Measurements from ENCODE around the gene TIMM10.
A peak's percentile ranks its signal among the peaks of the same experiment; 100 is the strongest.

Gene TIMM10, protein sequence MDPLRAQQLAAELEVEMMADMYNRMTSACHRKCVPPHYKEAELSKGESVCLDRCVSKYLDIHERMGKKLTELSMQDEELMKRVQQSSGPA

DNA sequence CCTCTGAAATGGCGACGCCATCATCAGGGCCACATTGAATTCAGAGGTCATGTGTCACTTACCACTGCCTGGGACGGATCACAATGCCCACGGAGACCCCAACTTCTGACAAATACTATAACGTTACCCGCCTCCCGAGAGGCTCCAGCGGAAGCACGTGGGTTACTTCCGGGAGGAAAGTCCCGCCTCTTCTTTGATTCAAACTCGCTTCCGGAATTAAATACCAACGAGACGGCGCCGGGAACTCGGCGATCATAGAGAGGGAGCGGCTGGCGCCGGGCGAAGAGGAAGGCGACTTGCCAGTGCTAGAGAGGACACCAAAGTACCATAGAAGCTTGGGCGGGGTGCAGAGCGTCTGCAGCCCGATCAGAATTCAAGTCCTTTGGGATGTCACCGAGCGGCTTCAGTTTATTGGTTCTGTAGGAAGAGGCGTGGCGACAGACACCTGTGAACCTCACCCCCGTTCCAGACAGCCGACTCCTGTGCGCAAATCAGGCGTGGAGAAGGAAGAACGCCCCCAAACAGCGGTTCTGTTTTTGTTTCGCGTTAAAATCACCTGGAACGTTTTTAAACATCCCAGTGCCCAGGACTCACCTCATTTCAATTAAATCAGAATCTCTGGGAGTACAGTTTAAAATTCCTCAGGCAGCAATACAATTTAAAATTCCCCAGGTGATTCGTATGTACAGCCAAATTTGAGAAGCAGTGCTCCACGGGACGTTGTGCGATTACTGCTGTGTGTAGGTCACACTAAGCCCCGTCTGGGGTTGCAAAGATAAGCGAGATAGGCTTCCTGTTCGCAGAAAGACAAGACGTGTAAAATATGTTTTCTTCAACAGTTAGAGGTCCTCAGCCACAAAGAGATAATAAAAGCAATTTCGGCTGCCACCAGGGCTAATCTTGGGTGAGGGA, at the start of gene TIMM10:
TIMM10 (minus strand) TSS at position 159 of the 912 bp plus-strand sequence. CDS start 565 bp downstream, outside the sequence.
- TF ChIP-seq CTCF (IDR thresholded peaks at IDR 0.05) (no peak), ZFX (IDR thresholded peaks at IDR 0.05; ENCODE audit: borderline replicate concordance) (no peak)
- peak within 1 kb of the TSS; percentile 76 for H3K27ac ChIP-seq

DNA sequence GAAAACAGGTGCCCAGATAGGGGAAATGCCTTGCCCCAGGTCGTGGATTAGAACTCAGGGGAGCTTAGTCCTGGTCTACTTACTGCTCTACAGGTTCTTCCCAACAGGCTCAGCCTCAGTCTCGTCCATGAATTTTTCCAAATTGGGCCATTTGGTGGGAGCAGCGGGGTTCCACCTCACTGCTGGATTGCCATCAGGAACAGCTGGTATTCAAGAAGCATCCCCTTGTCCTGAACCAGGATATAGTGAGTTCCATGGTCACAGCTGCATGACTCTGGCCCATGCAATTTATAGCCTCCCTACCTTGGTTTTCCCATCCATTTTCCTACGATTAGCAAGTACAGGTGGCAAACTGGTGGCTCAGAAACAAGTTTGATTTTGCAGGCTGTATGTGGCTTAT, 43.5 kb upstream of the TIMM10 start:
- TF ChIP-seq CTCF (IDR thresholded peaks at IDR 0.05) (no peak), ZFX (IDR thresholded peaks at IDR 0.05; ENCODE audit: borderline replicate concordance) (no peak)

GRCh38 chr11:57571606-57572005, 41.1 kb upstream of the TIMM10 start:
- TF ChIP-seq ZFX (IDR thresholded peaks at IDR 0.05; ENCODE audit: borderline replicate concordance) (no peak), CTCF (IDR thresholded peaks at IDR 0.05) (no peak)
- no peak overlapping the region for H3K27ac ChIP-seq

More for the DNA sequence above, 43.5 kb upstream of the TIMM10 start:
- H3K27ac ChIP-seq: no peak overlapping the region

DNA sequence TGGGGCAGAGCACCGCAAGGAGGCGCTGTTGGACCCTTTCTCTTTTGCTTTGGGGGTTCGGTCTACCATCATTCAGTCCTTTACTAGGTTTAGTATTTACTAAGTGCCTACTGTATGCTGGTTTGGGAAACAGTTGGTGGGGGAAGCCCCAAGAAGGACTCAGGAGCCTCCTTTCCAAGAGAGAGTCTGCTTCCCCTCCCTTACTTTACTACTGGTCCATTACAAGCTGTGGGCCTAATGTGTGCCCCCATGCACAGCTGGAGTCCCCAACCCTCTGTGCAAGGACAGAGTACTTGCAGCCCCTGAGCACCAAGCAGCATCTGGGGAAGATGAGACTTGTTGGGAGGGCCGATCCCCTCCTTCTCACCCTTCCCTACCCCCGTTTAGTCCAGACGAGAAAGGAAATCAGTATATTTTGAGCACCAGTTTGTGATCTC, 37.8 kb upstream of the TIMM10 start:
- no peak overlapping the region for H3K27ac ChIP-seq

GRCh38 chr11:57567515-57568329, 37.2 kb upstream of the TIMM10 start, which contains the start of gene UBE2L6:
UBE2L6 (minus strand) TSS chr11:57567672; CDS start chr11:57567611, 61 bp downstream.
- H3K27ac ChIP-seq: no peak within 1 kb of the TSS

More for the DNA sequence above, 37.8 kb upstream of the TIMM10 start:
- TF ChIP-seq ZFX (IDR thresholded peaks at IDR 0.05; ENCODE audit: borderline replicate concordance): no peak
- TF ChIP-seq CTCF (IDR thresholded peaks at IDR 0.05): peak; percentile 95

More at GRCh38 chr11:57567515-57568329, 37.2 kb upstream of the TIMM10 start, which contains the start of gene UBE2L6:
- TF ChIP-seq CTCF (IDR thresholded peaks at IDR 0.05): no peak
- no peak for TF ChIP-seq ZFX (IDR thresholded peaks at IDR 0.05; ENCODE audit: borderline replicate concordance)

Measured in 22Rv1 (cell line).